Measurements from ENCODE around the gene TNIP1.

DNA sequence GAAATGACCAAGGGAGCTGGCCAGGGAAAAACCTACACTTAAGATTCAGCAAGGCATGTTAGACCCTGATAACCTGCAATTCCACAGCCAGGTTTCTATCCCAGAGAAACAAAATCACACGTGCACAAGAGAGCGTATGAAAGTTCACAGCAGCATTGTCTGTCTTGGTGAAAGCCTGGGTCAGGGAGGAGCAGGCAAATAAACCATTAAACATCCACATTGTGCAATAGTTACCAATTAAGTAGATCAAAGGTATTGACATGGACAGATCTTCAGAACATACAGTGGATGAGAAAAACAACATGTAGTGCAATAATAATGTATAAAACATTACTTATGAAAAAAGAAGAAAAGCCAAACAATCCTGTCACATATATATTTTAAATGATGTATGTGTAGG, 76.3 kb downstream of the TNIP1 start:
- TF ChIP-seq BHLHE40 (IDR thresholded peaks at IDR 0.05; ENCODE audit: low read depth, low read length): no peak
- TF ChIP-seq CBX8 (IDR thresholded peaks at IDR 0.05): no peak

Data from A549 (cell line).